MM.1S (cell line): ENCODE results near the gene OTOL1.

Experiments
- EZH2 ChIP-seq: fragments of 300-600 bp; sonication (generic); optimal IDR thresholded peaks from 2 replicates; pipeline ENCODE3; 2017; ENCODE audit warnings: low read depth, mild to moderate bottlenecking, antibody characterized with exemption, low read length, mixed read lengths
- TF ChIP-seq, protein P1 (sequence below): fragments of 300-600 bp; sonication (generic); IDR thresholded peaks from 2 replicates; pipeline ENCODE4 v1.5.1; 2016; ENCODE audit warnings: antibody characterized with exemption, low read length, mixed read lengths

DNA sequence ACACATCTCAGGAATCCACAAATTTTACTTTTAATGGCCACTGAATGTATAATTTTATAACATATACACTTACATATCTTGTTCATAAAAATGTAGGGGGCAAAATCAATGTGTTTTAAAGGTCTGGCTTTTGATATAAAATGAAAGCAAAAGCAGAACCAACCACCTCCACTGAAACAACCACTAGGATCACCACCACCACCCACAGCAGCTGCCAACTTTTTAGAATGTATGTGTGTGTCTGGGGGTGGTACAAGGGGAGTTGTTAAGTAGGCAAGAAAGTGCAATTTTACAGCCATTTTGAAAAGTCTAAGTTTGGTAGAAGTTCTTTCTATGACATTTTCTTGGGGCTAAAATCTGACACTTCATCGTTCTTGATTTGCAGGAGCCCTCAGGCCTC, 44.0 kb downstream of the OTOL1 start:
- TF ChIP-seq, protein P1, sequence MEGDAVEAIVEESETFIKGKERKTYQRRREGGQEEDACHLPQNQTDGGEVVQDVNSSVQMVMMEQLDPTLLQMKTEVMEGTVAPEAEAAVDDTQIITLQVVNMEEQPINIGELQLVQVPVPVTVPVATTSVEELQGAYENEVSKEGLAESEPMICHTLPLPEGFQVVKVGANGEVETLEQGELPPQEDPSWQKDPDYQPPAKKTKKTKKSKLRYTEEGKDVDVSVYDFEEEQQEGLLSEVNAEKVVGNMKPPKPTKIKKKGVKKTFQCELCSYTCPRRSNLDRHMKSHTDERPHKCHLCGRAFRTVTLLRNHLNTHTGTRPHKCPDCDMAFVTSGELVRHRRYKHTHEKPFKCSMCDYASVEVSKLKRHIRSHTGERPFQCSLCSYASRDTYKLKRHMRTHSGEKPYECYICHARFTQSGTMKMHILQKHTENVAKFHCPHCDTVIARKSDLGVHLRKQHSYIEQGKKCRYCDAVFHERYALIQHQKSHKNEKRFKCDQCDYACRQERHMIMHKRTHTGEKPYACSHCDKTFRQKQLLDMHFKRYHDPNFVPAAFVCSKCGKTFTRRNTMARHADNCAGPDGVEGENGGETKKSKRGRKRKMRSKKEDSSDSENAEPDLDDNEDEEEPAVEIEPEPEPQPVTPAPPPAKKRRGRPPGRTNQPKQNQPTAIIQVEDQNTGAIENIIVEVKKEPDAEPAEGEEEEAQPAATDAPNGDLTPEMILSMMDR: no peak
- no peak for TF ChIP-seq EZH2
